Stimulated activated CD4-positive, alpha-beta T cell treated with anti-CD3 and anti-CD28 coated beads, TNF-alpha, amount 100 ng/mL, for 4 hours (primary cell): ENCODE measurements around the gene LRRC28.

Experiments used
- DNase-seq, 3 experiments: peaks; one replicate each; pipeline ENCODE4 v3.0.0-alpha.2; 2020; ENCODE audit warnings: low read depth in 3 of 3

The LRRC28 gene

DNA sequence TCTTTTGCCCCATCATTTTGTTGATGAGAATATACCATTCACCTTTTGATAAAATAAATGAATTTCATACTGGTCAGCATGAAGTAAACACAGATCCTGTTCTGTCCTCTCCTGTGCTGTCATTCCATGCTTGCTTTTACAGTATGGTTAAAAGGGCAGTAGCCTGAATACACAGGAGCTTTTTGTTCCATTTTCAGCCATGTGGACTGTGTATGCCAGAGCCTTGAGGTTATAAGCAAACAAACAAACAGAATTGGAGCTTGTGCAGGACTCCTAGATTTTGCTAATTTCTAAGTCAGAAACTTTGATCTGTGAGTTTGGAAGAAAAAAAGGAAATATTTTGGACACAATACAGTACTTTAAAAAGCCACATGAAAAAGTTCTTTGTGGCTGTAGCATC, 91.9 kb downstream of the LRRC28 start:
- DNase-seq: no peak

DNA sequence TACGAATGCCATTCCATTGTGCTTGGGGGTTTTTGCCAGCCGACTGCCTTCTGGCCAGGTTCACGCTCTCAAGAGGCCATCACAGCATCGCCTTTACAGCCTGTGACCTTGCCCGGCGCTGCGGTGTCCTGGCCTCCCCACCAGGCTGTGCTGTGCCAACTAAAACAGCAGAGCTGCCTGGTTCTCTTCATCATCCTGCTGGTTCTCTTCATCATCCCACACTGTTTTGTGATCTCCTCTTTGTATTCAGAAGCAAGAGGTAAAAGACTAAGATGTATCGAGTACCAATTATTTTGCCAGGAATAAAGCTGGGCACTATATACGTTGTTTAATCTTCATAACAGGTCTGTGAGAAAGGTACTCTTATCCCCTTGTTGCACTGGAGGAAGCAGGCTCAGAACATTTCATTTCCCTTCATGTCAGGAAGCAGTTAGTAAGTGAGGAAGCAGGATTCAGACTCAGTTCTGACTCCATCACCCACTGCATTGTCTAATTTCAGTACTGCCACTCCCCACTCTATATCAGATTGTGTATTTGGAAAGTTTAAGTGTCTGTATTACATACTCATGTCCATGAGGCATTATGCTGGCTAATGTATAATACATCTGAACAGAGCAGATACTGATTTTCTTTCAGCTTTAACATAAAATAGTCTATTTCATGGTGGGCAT, 92.7 kb downstream of the LRRC28 start:
- DNase-seq: peak; percentile 9 to 38 (median 29)

DNA sequence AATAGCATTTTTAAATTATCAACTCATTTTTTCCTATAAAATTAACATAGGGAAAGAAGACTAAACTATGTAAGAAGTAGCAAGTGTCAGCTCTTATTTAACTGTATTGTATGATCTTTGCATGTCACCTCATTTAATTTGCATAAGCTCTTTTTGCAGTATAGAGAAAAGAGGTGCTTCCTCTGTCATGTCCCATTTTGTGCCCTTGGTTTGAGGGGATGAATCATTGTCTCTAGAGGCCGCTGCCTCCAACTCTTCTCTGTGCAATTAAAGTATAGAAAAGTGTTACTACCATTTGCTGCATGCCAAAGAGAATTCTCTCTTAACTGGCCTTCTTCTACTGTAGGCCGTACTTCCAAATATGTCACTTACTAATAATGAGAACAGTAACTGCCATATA, 93.4 kb downstream of the LRRC28 start:
- DNase-seq: no peak

DNA sequence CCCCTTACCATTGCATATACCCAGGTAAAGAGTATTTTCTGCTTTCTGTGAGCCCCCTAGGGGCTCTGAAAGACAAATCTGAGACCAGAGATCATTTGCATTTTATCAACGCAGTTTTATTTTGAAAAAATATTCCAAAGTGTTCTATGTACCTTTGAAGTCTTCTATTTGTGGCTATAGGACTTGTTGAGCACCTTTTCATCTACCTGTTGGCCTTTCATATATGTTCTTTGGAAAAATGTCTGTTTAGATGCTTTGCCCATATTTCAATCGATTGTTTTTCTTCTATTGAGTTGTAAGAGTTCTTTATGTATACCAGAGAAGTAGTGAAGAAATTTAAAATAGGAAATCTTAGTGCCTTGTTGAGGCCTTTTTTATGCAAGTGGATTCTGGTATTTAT, 94.0 kb downstream of the LRRC28 start:
- DNase-seq: no peak

DNA sequence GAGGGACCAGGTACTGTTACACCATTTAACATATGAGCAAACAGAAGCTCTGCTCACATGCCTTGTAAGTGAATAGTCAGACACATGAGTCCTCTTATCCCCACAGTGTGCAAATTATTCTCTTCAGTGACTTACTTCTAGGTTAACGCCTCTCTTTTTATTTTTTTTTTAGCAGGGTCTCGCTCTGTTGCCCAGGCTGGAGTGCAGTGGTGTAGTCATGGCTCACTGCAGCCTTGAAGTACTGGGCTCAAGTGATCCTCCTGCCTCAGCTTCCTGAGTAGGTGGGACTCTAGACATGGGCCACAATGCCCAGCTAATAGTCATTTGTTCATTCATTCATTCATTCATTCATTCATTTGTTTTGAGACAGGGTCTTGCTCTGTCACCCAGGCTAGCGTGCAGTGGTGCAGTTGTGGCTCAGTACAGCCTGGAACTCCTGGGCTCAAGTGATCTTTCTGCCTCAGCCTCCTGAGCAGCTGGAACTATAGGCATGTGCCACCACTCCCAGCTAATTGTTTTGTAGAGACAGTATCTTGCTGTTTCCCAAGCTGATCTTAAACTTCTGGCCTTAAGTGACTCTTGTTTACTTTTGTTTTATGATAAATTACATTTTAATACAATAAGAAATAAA, 94.7 kb downstream of the LRRC28 start:
- no peak for DNase-seq

DNA sequence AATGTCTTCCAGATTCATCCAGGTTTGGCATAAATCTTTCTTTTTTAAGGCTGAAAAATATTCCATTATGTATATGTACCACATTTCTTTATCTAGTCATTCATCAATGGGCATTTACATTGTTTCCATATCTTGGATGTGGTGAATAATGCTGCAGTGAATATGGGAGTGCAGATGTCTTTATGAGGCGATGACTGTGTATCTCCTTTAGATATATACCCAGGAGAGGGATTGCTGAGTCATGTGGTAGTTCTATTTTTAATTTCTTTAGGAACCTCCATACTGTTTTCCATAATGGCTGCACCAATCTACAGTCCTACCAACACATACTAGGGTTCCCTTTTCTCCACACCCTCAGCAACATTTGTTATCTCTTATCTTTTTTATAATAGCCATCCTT, 96.3 kb downstream of the LRRC28 start:
- DNase-seq: no peak

DNA sequence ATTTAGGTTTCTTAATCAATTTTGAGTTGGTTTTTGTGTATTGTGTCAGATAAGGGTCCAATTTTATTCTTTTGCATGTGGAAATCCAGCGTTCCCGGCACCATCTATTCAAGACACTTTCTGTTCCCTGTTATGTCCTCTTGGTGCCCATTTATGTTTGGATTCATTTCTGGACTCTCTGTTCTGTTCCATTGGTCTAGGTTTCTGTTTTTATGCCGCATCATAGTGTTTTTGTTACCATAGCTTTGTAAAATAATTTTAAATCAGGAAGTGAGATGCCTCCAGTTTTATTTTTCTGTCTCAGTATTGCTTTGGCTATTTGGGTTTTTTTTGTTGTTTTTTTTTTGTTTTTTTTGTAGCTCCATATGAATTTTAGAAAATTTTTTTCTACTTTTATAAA, 97.1 kb downstream of the LRRC28 start:
- no peak for DNase-seq

DNA sequence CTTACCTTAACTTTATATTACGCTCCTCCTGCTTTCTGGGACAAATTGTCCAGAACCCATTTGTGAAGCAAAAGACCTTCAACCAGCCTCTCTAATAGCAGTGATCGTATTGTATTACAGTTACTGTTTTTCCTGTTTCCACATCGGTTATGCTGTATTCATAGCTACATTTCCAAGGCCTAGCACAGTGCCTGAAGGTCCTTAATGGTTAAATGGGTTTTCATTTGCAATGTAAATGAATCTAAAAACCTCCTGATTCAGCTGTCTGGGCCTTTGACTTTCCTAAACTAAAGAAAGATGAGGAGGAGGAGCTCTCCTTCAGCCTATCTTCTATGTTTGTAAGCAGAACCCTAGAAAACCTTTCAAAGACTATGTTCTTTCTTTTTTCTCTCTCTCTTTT, 99.1 kb downstream of the LRRC28 start:
- no peak for DNase-seq

DNA sequence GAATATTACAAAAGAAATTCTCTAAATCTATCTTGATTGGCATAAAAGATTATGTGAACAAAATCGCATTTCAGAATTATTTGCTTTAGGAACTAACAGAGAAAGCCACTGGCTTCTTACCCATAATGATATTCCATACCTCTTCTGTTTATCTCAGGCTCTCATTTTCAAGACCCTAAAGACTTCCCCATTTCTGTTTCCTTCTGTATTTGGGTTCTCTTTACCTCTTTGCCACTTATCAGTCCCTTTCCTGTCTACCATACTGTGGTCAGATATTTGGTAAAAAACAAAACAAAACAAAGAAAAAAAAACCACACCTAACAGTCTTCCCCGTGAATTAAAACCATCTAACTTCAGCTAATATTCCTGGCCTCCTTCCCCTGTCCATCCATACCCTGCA, 108.5 kb downstream of the LRRC28 start:
- DNase-seq: no peak

DNA sequence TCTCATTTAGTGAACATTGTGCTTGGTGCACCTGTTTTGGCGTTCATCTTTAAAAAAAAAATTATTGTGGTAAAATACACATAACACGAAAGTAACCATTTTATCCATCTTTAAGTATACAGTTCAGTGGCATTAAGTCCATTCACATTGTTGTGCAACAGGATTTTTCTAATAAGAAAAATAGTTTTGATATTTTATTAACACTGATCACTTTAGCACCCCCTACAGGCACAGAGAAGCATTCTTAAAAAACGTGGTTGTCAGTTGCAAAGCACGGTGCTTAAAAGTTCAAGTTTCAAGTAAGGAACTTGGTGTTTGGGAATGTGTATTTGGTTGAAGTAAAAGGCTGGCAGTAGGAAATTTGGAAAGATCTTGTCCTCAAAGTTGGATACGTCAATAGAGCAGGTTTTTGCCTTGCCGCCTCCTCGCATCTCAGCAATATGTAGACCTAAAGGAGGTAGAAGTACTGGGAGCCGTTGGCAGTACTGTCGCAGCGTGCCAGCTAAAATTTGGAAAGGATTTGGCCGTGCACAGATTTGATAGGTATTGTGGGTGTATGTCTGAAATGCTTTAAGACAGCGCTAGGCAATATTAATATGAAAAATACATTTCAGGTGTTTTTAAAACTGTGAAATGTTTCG, 110.4 kb downstream of the LRRC28 start:
- no peak for DNase-seq

DNA sequence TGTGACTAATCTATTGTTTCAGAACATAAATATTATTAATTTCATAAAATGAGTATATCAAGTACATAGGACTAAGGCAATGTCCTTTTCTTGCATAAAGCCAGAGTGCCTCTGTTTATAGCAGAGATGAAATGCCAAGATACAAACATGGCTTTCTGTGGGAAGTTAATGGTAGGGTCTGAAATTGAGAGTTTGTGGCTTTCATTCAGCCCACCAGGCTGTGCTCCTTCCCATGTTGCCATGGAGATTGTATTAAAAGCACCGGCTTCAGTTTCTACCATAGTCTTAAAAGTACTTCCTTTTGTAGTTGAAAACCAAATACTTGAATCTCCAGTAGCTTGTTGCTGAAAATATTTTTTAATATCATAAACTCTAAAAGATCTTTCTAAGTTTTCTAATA, 114.0 kb downstream of the LRRC28 start:
- no peak for DNase-seq

DNA sequence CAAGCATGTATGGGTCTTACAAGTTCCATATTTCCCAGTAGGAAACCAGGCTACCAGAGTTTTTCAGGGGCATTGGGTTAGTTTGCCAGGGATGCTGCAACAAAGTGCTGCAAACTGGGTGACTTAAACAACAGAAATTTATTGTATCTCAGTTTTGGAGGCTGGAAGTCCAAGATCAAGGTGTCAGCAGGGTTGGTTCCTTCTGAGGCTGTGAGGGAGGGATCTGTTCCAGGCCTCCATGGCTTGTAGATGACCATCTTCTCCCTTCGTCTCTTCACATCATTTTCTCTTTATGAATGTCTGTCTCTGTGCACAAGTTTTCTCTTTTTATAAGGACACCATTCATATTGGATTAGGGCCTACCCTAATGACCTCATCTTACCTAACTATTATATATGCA, 114.7 kb downstream of the LRRC28 start:
- DNase-seq: no peak

DNA sequence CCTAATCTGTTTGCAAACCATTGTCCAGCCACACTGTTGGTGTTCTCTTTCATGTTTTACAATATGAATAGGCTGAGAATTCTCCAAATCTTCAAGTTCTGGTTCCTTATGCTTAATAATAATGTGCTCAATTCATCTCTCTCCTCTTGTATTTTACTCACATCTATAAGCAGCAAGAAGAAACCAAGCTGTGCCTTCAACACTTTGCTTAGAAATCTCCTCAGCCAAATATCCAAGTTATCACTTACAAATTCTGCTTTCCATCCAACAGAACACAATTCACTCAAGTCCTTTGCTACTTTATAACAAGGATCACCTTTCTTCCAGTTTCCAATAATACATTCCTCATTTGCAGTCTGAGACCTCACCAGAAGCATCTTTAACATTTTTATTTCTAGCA, 117.5 kb downstream of the LRRC28 start:
- DNase-seq: no peak

DNA sequence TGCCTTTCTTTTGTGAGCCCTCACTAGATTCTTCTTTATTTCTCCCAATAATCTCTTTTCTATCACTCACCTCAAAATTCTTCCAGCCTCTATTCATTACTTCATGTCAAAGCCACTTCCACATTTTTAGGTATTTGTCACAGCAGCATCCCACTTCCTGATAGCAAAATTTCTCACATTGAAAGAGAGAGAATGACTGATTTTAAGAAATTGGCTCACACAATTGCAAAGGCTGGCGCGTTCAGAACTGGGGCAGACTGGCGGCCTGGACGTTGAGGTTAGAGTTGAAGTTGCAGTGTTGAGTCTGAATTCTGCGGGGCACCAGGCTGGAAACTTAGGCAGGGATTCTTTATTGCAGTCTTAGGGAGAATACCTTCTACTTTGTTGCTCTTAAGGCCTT, 117.9 kb downstream of the LRRC28 start:
- DNase-seq: no peak

DNA sequence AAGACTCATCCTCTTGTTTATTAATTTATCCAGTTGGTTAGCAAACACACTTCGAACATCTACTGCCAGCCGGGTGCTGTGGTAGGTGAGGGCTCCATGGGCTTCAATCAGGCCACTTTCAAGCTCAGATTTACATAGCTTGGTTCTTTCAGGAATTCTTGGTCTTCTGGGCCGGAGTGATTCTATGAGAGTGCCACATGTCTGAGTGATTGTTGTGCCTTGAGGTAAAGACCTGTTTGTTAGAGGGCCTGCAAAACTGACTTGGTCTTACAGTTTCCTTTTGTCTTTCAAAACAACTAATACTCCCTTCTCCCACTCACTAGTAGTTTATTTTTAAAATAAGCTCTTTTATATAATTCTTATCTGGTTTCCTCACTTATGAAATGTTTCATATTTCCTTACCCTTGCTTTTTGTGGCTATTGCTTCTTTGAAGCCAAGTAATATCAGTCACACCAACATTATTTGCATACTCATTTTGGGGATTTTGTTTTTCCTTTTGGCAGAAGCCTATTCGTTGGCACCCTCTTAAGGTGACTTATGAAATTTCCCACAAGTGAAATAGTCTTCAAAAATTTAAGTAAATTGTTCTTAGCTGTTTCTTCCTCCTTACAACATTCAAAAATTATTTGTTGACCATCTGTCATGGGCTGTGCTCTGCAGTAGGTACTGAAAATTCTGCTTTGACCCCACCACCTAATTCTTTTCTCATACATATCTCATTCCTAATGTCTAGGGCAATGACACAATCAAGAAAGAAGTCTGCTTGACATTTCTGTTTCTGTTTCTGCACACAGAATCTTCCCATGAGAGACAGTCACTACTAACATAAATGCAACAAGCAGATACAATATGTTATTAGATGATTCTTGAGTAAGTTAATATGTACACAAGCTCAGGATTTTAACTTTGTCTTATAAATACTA, 120.2 kb downstream of the LRRC28 start:
- no peak for DNase-seq

DNA sequence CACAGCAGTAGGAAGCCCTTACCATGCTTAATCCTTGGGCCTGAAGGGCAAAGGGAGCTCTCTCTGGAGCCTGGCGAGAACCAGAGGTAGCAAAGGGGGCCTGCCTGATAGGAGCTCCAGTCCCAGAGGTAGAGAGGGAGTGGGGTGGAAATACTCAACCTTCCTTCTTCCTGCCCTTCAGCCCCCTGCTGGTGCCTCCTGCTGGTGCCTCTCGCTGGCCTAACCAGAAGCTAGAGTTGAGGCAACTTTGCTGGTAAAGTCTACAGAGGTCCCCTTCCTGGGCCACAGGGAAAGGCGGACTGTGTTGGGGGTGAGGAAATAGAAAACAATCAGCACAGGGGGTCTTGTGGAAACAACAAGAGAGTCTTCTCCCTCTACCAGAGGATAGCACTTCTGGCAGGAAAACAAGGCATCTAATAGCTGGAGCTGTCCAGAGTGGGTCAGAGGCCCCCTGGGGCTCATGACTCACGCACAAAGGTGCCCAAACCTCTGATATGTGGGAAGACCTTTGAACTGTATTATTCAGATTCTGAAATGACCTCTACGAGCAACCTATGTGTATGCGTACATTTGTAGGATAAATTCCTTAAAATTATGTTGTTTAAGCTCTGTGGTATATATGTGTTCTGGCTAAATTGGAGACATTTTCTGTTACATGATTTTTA, 133.9 kb downstream of the LRRC28 start:
- no peak for DNase-seq

DNA sequence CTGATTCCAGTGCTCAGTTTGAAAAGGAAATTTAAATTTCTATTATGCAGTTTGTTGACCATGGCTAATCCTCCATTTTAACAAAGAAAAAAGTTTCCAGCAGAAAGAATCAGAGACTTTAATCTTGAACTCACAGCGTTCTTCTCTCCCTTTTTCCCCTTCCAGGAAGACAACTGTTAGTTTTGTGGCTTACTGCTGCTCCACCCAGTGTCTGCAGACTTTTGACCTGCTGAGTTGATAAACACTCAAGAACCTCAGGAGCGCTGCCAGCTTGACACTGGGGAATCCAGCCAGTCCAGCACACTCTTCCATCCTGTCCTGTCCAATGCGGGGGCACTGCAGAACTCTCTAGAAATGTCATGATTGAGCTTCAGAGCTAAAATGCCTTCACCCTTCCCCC, 134.6 kb downstream of the LRRC28 start:
- no peak for DNase-seq

DNA sequence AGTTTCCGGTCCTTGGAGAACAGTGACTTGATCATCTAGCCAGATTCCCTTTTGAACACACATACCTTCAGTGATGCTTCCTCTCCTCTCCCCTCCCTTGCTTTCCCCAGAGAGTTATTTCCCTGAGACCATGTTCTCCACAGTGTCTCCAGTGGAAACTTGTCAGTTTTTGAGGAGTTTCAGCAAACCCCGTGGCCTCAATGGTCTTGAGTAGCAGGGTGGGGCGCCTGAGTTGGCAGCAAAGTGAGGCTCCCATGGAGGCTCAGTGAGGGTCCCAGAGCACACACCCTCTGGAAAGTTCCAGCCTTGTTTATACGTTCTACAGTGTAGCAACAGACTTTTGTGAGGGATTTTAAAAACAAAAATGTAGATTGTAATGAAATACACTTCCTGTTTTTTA, 135.1 kb downstream of the LRRC28 start:
- DNase-seq: no peak

DNA sequence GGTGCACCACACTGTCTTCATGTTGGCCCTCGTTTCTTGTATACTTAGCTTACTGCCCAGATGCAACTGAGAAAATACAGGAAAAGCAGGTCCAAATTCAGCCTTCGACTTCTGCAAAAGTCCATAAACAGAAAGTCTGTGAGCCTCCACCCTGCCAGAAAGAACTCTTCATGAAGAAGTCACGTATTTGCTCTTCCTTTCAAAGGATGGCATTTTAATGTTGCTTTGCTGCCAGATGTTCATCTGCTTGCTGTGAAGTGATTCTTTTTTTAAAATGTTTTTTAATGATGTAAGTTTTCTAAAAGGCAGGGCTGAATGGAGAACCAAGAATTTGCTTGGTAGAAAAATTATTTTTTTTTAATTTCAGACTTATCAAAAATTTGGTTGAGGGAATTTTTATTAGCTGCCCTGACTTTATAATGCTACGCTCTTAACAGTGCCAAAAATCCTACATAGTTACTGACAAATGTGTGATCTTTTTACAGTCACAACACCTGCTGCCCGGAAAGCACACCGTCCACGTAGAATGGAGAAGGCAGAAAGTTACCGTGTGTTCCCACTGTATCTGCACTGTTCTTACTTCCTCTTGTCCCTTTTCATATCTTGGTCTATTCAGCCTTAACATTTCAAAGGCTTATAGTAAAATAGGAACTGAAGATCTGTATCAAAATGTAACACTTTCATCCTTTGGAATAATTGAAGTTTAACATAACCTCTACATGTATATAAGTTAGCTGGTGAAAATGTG, 136.3 kb downstream of the LRRC28 start:
- no peak for DNase-seq

DNA sequence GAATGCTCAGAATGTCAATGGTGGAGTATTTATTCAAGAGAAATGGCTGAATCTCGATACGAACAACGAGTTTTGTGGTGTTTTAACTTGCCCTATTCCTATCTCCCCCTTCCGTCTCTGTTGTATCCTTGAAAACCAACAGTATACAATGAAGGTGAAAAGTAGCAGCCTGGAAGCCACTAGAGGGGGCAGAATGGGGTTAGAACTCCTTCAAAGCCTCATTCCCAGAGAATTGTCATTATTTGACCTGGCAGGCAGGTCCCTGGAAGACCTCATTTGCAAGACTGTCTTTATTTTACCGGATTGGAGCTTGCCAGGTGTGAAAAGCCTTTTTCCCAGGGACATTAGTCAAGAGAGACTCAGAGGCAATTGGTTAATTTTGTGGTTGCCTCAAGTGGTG, 139.4 kb downstream of the LRRC28 start:
- no peak for DNase-seq

DNA sequence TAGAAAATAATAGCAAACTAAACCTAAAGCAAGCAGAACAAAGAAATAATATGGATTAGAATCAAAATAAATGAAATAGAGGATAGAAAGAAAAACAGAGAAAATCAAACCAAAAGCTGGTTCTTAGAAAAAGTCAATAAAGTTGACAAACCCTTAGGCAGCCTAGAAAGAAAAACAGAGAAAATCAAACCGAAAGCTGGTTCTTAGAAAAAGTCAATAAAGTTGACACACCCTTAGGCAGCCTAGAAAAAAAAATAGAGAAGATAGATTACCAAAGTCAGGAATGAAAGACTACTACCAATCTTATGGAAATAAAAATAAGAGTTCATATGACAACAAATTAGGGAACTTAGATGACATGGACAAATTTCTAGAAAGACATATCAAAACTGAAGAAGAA, 142.4 kb downstream of the LRRC28 start:
- no peak for DNase-seq
